ENCODE data around the gene LUZP1.
A peak's percentile ranks its signal among the peaks of the same experiment; 100 is the strongest.

LUZP1 gene

GRCh38 chr1:23100074-23100748 lies 68.4 kb downstream of the LUZP1 start:
- H3K27me3 Mint-ChIP-seq, result no peaks in the 10 kb centered on the region
- no peak for ATAC-seq
- no peaks in the 10 kb centered on the region for H3K9me3 Mint-ChIP-seq
- no peak overlapping the region for H3K4me3 Mint-ChIP-seq
- H3K27ac Mint-ChIP-seq, result no peak overlapping the region
- peaks cover 27% of the 10 kb centered on the region for H3K4me1 Mint-ChIP-seq
- no peaks in the 10 kb centered on the region for H3K36me3 Mint-ChIP-seq

DNA sequence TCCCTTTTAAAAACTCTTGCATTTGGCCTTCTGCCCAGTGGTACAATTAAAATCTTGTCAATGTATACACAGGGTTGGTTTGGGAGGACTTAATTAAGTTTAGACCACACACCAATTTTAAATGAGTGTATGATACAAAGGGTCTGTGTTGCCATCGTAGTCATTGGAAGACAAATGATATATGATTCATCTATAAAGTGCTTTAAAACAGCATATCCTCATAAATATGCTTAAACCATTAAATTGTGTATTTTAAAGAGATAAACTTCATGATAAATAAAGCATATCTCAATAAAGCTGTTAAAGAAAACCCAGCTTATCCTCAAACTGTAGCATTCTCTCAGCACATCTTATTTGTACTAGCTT lies 69.5 kb downstream of the LUZP1 start:
- no peaks in the 10 kb centered on the region for H3K9me3 Mint-ChIP-seq
- H3K27me3 Mint-ChIP-seq, result no peaks in the 10 kb centered on the region
- H3K4me3 Mint-ChIP-seq, result no peak overlapping the region
- no peak overlapping the region for H3K27ac Mint-ChIP-seq
- H3K36me3 Mint-ChIP-seq, result peaks cover under 1% of the 10 kb centered on the region
- no peak for ATAC-seq
- H3K4me1 Mint-ChIP-seq, result peaks cover 27% of the 10 kb centered on the region

DNA sequence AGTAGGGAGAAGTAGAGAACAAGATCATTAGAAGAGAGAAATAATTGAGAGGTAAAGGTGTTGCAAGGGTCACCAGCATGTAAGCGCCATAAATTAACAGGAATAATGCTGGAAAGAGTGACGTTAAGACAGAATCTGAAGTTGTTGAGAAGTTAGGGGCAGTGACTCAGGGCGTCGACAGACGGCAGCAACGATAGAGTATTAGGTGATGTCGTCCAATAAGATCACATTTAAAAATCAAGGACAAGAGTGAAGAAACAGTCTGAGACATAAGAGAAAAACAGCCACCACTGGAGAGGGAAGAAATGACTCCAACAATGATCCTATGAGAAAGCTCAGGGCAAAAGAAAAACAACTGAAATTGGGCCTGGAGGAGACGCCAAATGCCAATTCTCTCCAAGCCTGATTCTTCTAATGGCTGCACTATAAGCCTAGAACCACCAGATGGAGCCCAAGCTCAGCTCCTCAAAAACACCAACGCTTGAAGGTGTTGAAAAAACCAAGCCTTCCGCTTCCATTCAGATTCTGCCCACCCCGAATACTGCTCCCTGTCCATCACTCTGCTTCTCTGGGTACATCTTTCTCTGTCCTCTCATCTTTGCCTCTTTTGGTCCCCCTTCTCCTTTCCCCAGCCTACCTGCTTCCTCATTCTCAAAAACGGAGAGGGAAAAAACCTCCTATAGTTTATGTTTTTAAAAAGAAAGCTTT lies 70.0 kb downstream of the LUZP1 start:
- H3K4me1 Mint-ChIP-seq, result peaks cover 27% of the 10 kb centered on the region
- H3K9me3 Mint-ChIP-seq, result no peaks in the 10 kb centered on the region
- peaks cover 6% of the 10 kb centered on the region for H3K36me3 Mint-ChIP-seq
- no peak overlapping the region for H3K4me3 Mint-ChIP-seq
- H3K27ac Mint-ChIP-seq, result no peak overlapping the region
- no peaks in the 10 kb centered on the region for H3K27me3 Mint-ChIP-seq
- ATAC-seq, result peak; percentile 39

- peaks cover 15% of the 10 kb centered on the region for H3K36me3 Mint-ChIP-seq
- H3K27ac Mint-ChIP-seq, result no peak overlapping the region
- peaks cover 21% of the 10 kb centered on the region for H3K4me1 Mint-ChIP-seq
- H3K27me3 Mint-ChIP-seq, result no peaks in the 10 kb centered on the region
- no peak for ATAC-seq
- H3K4me3 Mint-ChIP-seq, result no peak overlapping the region
- no peaks in the 10 kb centered on the region for H3K9me3 Mint-ChIP-seq
Measured at GRCh38 chr1:23097316-23097715, 71.3 kb downstream of the LUZP1 start.

- H3K4me1 Mint-ChIP-seq, result no peaks in the 10 kb centered on the region
- ATAC-seq, result no peak
- no peaks in the 10 kb centered on the region for H3K9me3 Mint-ChIP-seq
- no peak overlapping the region for H3K27ac Mint-ChIP-seq
- H3K36me3 Mint-ChIP-seq, result peaks cover 33% of the 10 kb centered on the region
- H3K27me3 Mint-ChIP-seq, result no peaks in the 10 kb centered on the region
- no peak overlapping the region for H3K4me3 Mint-ChIP-seq
Measured at GRCh38 chr1:23092447-23092846, 76.2 kb downstream of the LUZP1 start.

DNA sequence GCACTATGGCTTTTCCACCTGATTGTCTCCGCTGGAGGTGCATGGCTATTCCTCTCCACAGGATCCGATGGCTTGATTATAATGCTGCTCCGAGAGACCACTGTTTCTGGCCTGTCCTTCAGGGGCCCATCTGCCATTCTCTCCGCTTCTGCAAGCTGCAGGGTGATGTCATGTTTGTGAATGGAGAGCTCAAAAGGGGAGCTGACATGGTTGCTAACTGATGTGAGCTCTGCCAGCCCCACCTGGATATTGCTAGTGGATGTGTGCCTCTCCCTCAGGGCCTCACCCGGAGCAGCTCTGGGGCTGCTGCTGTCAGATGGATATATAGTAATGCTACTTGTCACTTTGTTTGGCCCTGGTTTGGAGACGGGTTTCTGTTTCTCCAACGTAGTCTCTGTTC lies 77.1 kb downstream of the LUZP1 start:
- Mint-ChIP-seq H3K27ac (no peak overlapping the region), H3K36me3 (peaks cover 40% of the 10 kb centered on the region), H3K27me3 (no peaks in the 10 kb centered on the region), H3K4me1 (no peaks in the 10 kb centered on the region), H3K9me3 (no peaks in the 10 kb centered on the region), H3K4me3 (no peak overlapping the region)
- ATAC-seq, result no peak

- peaks cover 51% of the 10 kb centered on the region for H3K36me3 Mint-ChIP-seq
- no peak for ATAC-seq
Measured at GRCh38 chr1:23090056-23090455, 78.6 kb downstream of the LUZP1 start.

DNA sequence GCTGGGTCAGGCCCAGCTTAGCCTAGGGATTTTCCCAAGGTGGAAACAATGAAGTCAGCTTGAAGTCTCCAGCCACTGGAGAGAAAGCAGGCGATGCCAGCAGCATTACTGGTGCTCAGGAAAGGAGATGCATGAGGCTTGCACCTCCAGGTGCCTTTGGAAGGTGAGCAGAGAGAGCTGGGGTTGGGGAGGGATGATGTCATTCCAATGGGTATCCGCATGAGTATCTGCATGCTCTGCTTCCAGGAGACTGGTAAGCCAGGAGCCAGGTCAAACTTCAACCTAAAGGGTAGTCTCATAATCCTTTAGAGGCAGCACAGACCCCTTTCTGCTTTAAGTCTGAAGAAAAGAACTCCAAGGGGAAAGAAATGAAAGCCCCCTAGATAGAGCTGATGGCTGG lies 80.6 kb downstream of the LUZP1 start:
- no peak overlapping the region for H3K4me3 Mint-ChIP-seq
- no peaks in the 10 kb centered on the region for H3K9me3 Mint-ChIP-seq
- peaks cover 46% of the 10 kb centered on the region for H3K36me3 Mint-ChIP-seq
- no peaks in the 10 kb centered on the region for H3K4me1 Mint-ChIP-seq
- no peaks in the 10 kb centered on the region for H3K27me3 Mint-ChIP-seq
- no peak for ATAC-seq
- no peak overlapping the region for H3K27ac Mint-ChIP-seq

More at GRCh38 chr1:23090056-23090455, 78.6 kb downstream of the LUZP1 start:
- Mint-ChIP-seq H3K4me1 (no peaks in the 10 kb centered on the region), H3K9me3 (no peaks in the 10 kb centered on the region), H3K4me3 (no peak overlapping the region), H3K27me3 (no peaks in the 10 kb centered on the region), H3K27ac (no peak overlapping the region)

- H3K4me3 Mint-ChIP-seq, result no peak overlapping the region
- peaks cover 52% of the 10 kb centered on the region for H3K36me3 Mint-ChIP-seq
- H3K27me3 Mint-ChIP-seq, result no peaks in the 10 kb centered on the region
- no peaks in the 10 kb centered on the region for H3K4me1 Mint-ChIP-seq
- ATAC-seq, result no peak
- H3K9me3 Mint-ChIP-seq, result no peaks in the 10 kb centered on the region
- H3K27ac Mint-ChIP-seq, result no peak overlapping the region
Measured at GRCh38 chr1:23085696-23086095, 83.0 kb downstream of the LUZP1 start.

DNA sequence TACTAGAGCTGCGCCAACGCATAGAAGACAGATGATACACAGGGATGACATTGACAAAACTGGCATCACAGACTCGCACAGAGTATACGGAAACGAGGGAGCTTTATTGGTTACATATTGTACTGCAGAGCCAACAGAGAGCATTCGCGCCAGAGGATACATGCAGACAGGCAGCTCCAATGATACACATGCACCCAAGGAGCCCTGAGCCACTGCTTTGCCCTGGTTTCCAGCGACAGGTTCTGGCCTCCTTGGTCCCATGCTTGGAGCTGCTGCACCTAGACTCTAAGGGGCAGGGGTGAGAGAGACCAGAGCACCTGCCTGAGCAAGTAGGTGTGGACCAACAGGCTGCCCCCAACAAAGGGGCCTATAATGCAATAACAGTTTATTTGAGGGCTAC lies 83.8 kb downstream of the LUZP1 start:
- no peak overlapping the region for H3K4me3 Mint-ChIP-seq
- no peaks in the 10 kb centered on the region for H3K27me3 Mint-ChIP-seq
- ATAC-seq, result no peak
- peaks cover 60% of the 10 kb centered on the region for H3K36me3 Mint-ChIP-seq
- no peaks in the 10 kb centered on the region for H3K9me3 Mint-ChIP-seq
- H3K27ac Mint-ChIP-seq, result no peak overlapping the region
- no peaks in the 10 kb centered on the region for H3K4me1 Mint-ChIP-seq

DNA sequence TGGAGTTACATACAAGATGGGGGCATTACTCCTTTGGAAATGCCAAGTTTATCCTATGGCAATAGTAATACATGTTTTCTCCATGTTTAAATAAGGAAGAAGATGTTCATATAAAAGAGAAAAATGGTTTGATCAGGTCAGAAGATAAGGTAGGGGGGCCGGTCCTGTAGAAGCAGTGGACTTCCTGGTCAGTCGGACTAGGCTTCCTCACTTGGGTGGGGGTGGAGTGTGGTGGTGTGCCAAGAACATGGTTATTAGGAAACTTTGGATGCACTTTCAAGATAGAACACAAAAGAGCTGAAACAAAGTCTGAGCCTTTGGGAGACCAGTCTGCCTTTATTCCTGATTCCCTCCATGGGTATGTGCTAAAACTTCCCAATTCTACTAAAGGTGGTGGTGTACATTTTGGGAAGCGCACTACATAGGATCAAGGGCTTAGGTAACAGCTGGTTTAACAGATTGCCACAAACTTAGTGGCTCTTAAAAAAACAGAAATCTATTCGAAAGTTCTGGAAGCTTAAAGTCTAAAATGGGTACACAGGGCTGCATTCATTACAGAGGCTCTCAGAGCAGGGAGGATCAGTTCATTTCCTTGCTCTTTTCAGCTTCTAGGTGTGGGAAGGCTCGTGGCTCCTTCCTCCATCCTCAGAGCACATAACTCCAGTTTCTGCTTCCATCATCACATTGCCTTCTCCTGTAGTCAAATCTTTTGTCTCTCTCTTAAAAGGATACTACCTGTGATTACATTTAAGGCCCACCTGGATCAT lies 84.8 kb downstream of the LUZP1 start:
- ATAC-seq, result no peak
- H3K27me3 Mint-ChIP-seq, result no peaks in the 10 kb centered on the region
- no peak overlapping the region for H3K27ac Mint-ChIP-seq
- H3K4me3 Mint-ChIP-seq, result no peak overlapping the region
- H3K9me3 Mint-ChIP-seq, result no peaks in the 10 kb centered on the region
- H3K4me1 Mint-ChIP-seq, result no peaks in the 10 kb centered on the region
- H3K36me3 Mint-ChIP-seq, result peaks cover 69% of the 10 kb centered on the region

DNA sequence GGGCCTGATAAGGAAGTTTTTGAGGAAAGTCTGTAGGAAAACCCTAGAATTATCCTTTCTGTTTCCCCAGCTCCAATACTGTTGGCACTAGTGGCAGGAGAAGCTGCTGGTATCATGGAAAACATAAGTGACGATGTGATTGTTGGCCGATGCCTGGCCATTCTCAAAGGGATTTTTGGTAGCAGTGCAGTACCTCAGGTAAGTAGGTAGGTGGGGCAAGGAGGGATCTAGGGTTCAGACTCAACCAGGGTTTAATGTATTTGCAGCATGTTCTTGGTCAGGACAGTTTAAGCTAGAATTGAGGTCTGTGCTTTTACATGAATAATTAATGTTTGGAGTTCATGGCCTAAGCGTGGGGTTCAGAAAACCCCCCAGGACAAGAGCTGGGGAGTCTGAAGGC lies 87.3 kb downstream of the LUZP1 start:
- no peaks in the 10 kb centered on the region for H3K4me1 Mint-ChIP-seq
- H3K4me3 Mint-ChIP-seq, result no peak overlapping the region
- no peaks in the 10 kb centered on the region for H3K27me3 Mint-ChIP-seq
- no peak for ATAC-seq
- no peak overlapping the region for H3K27ac Mint-ChIP-seq
- H3K36me3 Mint-ChIP-seq, result peaks cover 65% of the 10 kb centered on the region
- H3K9me3 Mint-ChIP-seq, result no peaks in the 10 kb centered on the region

DNA sequence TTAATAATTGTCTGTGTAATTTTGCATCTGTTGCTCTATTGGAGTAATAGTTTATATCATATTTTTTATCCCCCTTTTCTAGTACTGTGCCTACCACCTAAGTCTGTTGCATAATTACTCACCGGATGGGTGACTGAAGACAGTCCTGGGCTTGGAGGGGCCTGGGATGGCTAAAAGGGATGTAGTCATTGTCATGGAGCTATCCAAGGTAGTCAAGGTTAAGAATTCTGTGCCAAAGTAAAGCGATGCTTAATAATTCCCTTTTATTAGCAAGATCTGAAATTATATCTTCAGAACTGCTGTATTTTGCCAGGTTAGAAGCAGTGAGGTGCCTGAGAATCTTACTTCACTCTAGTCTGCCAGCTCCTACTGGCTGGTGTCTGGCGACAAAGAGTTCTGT lies 87.8 kb downstream of the LUZP1 start:
- Mint-ChIP-seq H3K4me3 (no peak overlapping the region), H3K4me1 (no peaks in the 10 kb centered on the region), H3K9me3 (no peaks in the 10 kb centered on the region), H3K27ac (no peak overlapping the region), H3K36me3 (peaks cover 60% of the 10 kb centered on the region), H3K27me3 (no peaks in the 10 kb centered on the region)
- no peak for ATAC-seq

DNA sequence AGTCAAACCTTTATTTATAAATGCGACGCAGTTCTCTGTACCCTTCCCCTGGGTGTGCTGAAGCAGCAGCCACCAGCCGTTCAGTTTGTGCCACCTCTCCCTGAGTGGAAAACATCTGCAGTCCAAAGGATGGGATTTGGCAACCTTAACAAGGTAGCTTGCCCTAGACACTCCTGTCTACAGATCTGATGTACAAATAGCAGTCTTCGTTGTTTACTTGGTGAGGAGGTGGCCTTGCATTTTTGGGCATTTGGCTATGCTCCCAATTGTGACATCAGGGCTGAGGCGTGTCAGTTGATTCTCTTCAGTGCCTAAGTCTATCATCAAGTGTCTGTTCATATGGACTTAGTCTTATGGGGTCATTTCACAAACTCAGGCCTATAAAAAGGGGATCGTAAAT lies 89.6 kb downstream of the LUZP1 start:
- Mint-ChIP-seq H3K36me3 (peaks cover 63% of the 10 kb centered on the region), H3K4me3 (no peak overlapping the region), H3K9me3 (no peaks in the 10 kb centered on the region), H3K27me3 (no peaks in the 10 kb centered on the region), H3K27ac (no peak overlapping the region), H3K4me1 (no peaks in the 10 kb centered on the region)
- no peak for ATAC-seq

- Mint-ChIP-seq H3K4me1 (no peaks in the 10 kb centered on the region), H3K4me3 (no peak overlapping the region), H3K9me3 (no peaks in the 10 kb centered on the region), H3K36me3 (peaks cover 53% of the 10 kb centered on the region), H3K27ac (no peak overlapping the region), H3K27me3 (no peaks in the 10 kb centered on the region)
- no peak for ATAC-seq
Measured at GRCh38 chr1:23074012-23074411, 94.6 kb downstream of the LUZP1 start.

- no peak overlapping the region for H3K27ac Mint-ChIP-seq
- H3K4me1 Mint-ChIP-seq, result no peaks in the 10 kb centered on the region
- H3K36me3 Mint-ChIP-seq, result peaks cover 46% of the 10 kb centered on the region
- no peak overlapping the region for H3K4me3 Mint-ChIP-seq
- ATAC-seq, result no peak
- H3K27me3 Mint-ChIP-seq, result no peaks in the 10 kb centered on the region
- no peaks in the 10 kb centered on the region for H3K9me3 Mint-ChIP-seq
Measured at GRCh38 chr1:23069675-23070074, 99.0 kb downstream of the LUZP1 start.

All from stimulated activated memory B cell treated with anti-CD40 and anti-IgM and Interleukin-4, amounts not matched to agents 10 μg/mL and 1 μg/mL and 100 μg/mL, for 72 hours (primary cell).